Esophagus muscularis mucosa (tissue), 4 donors: ENCODE results near the gene RTF2.

Experiments
- CTCF ChIP-seq, 3 experiments: fragments of 200-600 bp in 2 of 3; fragments of 450-650 bp in 1 of 3; sonication (generic) in 2 of 3; IDR thresholded peaks; one replicate each; pipeline ENCODE4 v1.5.1; 2017 to 2019; ENCODE audit warnings: antibody characterized with exemption in 3 of 3, mild to moderate bottlenecking in 2 of 3, moderate library complexity in 1 of 3
- EP300 ChIP-seq: sonication (generic); formaldehyde crosslinking; IDR thresholded peaks from one replicate; pipeline ENCODE4 v1.6.1; 2017; ENCODE audit warnings: antibody characterized with exemption
- POLR2AphosphoS5 ChIP-seq, 2 donors: sonication (generic); formaldehyde crosslinking; IDR thresholded peaks; one replicate each; pipeline ENCODE4 v1.6.1; 2017; ENCODE audit warnings: antibody characterized with exemption in 2 of 2

DNA sequence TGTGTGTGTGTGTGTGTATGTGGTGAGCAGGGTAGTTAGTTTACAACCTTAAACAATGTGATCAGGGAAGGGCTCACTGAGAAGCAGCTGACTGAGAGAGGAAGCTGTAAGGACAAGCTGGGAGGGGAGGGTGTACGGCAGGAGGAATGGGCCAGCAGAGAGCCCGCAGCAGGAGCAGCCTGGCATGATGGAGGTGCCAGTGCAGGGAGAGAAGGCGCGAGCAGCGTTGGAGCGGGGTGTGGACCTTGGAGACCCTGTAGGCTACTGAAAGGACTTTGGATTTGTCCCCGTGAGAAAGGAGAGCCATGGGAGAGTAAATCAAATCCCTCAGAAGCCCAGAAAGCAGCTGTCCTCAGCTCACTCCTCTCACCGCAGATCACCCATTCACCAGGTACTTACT is 83.1 kb downstream of the RTF2 start:
- no peak for TF ChIP-seq CTCF (IDR thresholded peaks at IDR 0.05)
- no peak for TF ChIP-seq EP300
- TF ChIP-seq POLR2AphosphoS5 (IDR thresholded peaks at IDR 0.05) = no peak
